ENCODE results near the gene ALDH4A1. TPM values are rescaled to one million over a fixed set of nuclear protein-coding genes. Genes with fewer than 3 reads are reported as not detected.

The ALDH4A1 gene
- total RNA-seq, 1 experiment from 2014 or later, result 26.1 TPM

DNA sequence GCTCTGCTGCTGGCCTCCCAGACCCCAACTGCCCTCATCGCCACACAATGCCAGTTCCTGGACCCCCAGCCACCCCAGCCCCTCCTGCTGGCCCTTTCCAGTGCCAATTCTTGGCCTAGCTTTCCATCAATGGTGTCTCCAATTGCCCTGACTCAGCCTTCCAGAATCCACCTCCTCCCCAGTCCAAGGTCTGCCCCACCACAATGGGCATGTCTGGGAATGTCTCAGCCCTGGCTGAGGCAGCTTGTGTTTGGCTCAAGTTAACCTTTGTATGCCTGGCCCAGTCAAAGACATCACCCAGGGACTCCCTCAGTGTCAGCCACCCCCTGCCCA, 16.4 kb downstream of the ALDH4A1 start:
- Histone ChIP-seq H2AFZ (ENCODE audit: low read length) (no peak overlapping the region), H3K23me2 (ENCODE audit: insufficient read length, low read depth, low read length, poor library complexity, severe bottlenecking) (no peaks in the 10 kb centered on the region), H3K56ac (ENCODE audit: insufficient read length, low read depth, low read length) (no peak overlapping the region), H2BK120ac (ENCODE audit: low read depth, low read length, poor library complexity, severe bottlenecking) (no peak overlapping the region), H4K8ac (replicated peaks; ENCODE audit: insufficient read length, low read depth, low read length) (no peak overlapping the region), H3K27me3 (ENCODE audit: insufficient read depth, low read length) (no peaks in the 10 kb centered on the region), H4K5ac (ENCODE audit: insufficient read length, low read depth, low read length) (no peak overlapping the region), H3T11ph (ENCODE audit: low read length) (no peak overlapping the region), H2BK20ac (ENCODE audit: low read depth, low read length, poor library complexity, severe bottlenecking) (no peak overlapping the region), H3K79me2 (ENCODE audit: insufficient read depth, low read length) (no peaks in the 10 kb centered on the region), H2BK12ac (ENCODE audit: insufficient read length, low read depth, low read length) (no peak overlapping the region), H3K79me1 (ENCODE audit: insufficient read depth, low read depth, low read length, poor library complexity, severe bottlenecking) (no peaks in the 10 kb centered on the region), H3K9me3 (ENCODE audit: control insufficient read depth, low read depth, low read length) (no peaks in the 10 kb centered on the region), H2BK5ac (ENCODE audit: insufficient read length, low read length) (no peak overlapping the region), H3K4me2 (ENCODE audit: insufficient read depth, insufficient read length, low read length) (no peak overlapping the region), H3K14ac (ENCODE audit: insufficient read depth, low read length) (no peak overlapping the region), H3K4me1 (ENCODE audit: insufficient read depth, low read length) (no peaks in the 10 kb centered on the region), H3K23ac (ENCODE audit: insufficient read length, low read depth, low read length) (no peak overlapping the region), H2BK15ac (ENCODE audit: low read depth, low read length) (no peak overlapping the region), H3K9ac (ENCODE audit: extremely low read depth, insufficient read length, low read length) (no peak overlapping the region), H3K27ac (ENCODE audit: insufficient read length, low read depth, low read length) (no peak overlapping the region), H4K91ac (ENCODE audit: insufficient read length, low read depth, low read length) (no peak overlapping the region), H3K4ac (ENCODE audit: low read depth, low read length) (no peak overlapping the region), H4K20me1 (ENCODE audit: control insufficient read depth, insufficient read depth, insufficient read length) (no peaks in the 10 kb centered on the region), H2AK5ac (ENCODE audit: insufficient read length, low read length) (no peak overlapping the region), H3K18ac (ENCODE audit: insufficient read length, low read depth, low read length) (no peak overlapping the region)
- TF ChIP-seq CTCF (conservative IDR thresholded peaks at IDR 0.05), result no peak
- H3K4me1 Mint-ChIP-seq, result no peaks in the 10 kb centered on the region
- no peak for DNase-seq
- no peaks in the 10 kb centered on the region for H3K27me3 Mint-ChIP-seq (ENCODE audit: low read depth)
- H3K36me3 Mint-ChIP-seq (ENCODE audit: insufficient read depth in 1 of 3, low read depth in 3 of 3), result peaks cover 4 to 21% (median 12%) of the 10 kb centered on the region in 3 experiments; a peak in 5 of 7 replicates
- no CpG with 5 or more reads among the region's 1 CpG for WGBS (ENCODE audit: extremely low coverage, insufficient read length, low lambda C conversion rate)
- peak overlapping the region in 1 of 3 experiments; percentile 80; a peak in 2 of 7 replicates for H3K27ac Mint-ChIP-seq
- H3K9me3 Mint-ChIP-seq, result no peaks in the 10 kb centered on the region
- H3K4me3 Mint-ChIP-seq, result no peak overlapping the region
